Activated T-cell treated with anti-CD3 and anti-CD28 coated beads, Interleukin-2, amount 50 U/mL, for 4 hours (primary cell): ENCODE results near the gene CHP1. TPM values are rescaled to one million over a fixed set of nuclear protein-coding genes. Genes with fewer than 3 reads are reported as not detected.

Experiments
- ATAC-seq, 2 donors: fragments of 200-7000 bp; cut with Tn5 transposase; one replicate each; pipeline ENCODE4 v1.10.0; 2021
- DNase-seq: peaks from one replicate; pipeline ENCODE4 v3.0.0-alpha.2; 2020
- H3K27me3 Mint-ChIP-seq: one replicate; pipeline ENCODE4 v1.8.0; 2021; ENCODE audit warnings: low read depth, mixed read lengths
- H3K36me3 Mint-ChIP-seq: one replicate; pipeline ENCODE4 v1.8.0; 2022; ENCODE audit warnings: mixed read lengths; ENCODE audit not compliant: insufficient read depth
- H3K4me1 Mint-ChIP-seq: one replicate; pipeline ENCODE4 v1.8.0; 2021; ENCODE audit warnings: low read depth, mixed read lengths
- H3K4me3 Mint-ChIP-seq: one replicate; pipeline ENCODE4 v1.8.0; 2021; ENCODE audit warnings: mild to moderate bottlenecking, moderate library complexity, mixed read lengths
- H3K9me3 Mint-ChIP-seq: one replicate; pipeline ENCODE4 v1.8.0; 2021; ENCODE audit warnings: mixed read lengths
- total RNA-seq, 3 donors: library from RNA; stranded (reverse); gene quantifications; one replicate each; pipeline ENCODE4 v1.2.1, GENCODE V29; 2021

CHP1 gene
- total RNA-seq, result 10 to 100 TPM; 43.2 to 53.3 (median 46.7) TPM

- peak within 1 kb of the TSS; percentile 89 for H3K4me3 Mint-ChIP-seq
Measured at GRCh38 chr15:41230650-41231421, at the start of gene CHP1, which contains the start of gene EXD1. Gene CHP1, plus strand, starts transcription at chr15:41231268. Its CDS starts 115 bp downstream, at chr15:41231383. Gene EXD1, minus strand, starts transcription at chr15:41230757. Its CDS starts 4,182 bp downstream, at chr15:41226575.

GRCh38 chr15:41182266-41182665, 48.8 kb upstream of the CHP1 start:
- no peaks in the 10 kb centered on the region for H3K36me3 Mint-ChIP-seq
- H3K4me3 Mint-ChIP-seq, result no peak overlapping the region
- H3K27me3 Mint-ChIP-seq, result peaks cover 2% of the 10 kb centered on the region
- DNase-seq, result no peak
- H3K9me3 Mint-ChIP-seq, result no peaks in the 10 kb centered on the region
- ATAC-seq, result no peak
- no peaks in the 10 kb centered on the region for H3K4me1 Mint-ChIP-seq

More at GRCh38 chr15:41230650-41231421, at the start of gene CHP1, which contains the start of gene EXD1:
- H3K4me1 Mint-ChIP-seq, result peaks cover 29% of the 10 kb centered on the region
- no peaks in the 10 kb centered on the region for H3K9me3 Mint-ChIP-seq
- no peaks in the 10 kb centered on the region for H3K27me3 Mint-ChIP-seq
- no peaks in the 10 kb centered on the region for H3K36me3 Mint-ChIP-seq
- ATAC-seq, result peak; percentile 99
- DNase-seq, result peak; percentile 93

DNA sequence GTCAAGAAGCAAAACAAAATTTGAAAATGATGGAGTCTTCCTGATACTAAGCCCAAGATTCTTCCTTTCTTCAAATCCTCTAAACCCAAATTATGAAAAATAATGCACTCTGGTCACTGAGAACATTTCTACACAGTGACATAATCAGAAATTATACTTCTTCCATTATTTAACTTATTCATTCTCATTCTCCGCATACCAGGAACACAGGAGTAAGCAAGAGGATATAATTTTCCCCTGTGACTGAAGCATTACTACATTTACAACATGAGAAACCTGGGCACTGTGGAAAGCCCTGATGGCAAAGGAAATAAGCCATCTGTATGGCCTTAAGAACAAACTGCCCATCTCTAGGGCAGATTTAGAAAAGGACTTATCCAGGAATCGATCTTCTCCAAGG, 47.5 kb upstream of the CHP1 start:
- no peak overlapping the region for H3K4me3 Mint-ChIP-seq
- H3K36me3 Mint-ChIP-seq, result no peaks in the 10 kb centered on the region
- no peaks in the 10 kb centered on the region for H3K4me1 Mint-ChIP-seq
- DNase-seq (no peak), ATAC-seq (no peak)
- peaks cover 2% of the 10 kb centered on the region for H3K27me3 Mint-ChIP-seq
- H3K9me3 Mint-ChIP-seq, result no peaks in the 10 kb centered on the region

DNA sequence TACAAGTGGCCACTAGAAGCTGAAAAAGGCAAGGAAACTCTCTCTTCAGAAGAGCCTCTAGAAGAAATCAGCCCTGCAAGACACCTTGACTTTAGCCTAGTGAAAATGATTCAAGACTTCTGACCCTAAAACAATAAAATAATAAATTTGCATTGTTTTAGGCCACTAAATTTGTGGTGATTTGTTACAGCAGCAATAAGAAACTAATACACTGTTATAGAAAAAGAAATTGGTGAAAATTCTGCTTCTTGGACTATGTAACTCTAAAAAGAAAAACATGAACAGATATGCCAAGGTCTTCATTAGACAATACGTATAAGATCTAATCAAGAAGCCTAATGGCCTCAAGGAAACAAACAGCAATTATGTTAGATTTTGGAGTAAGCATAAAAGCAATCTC, 36.6 kb upstream of the CHP1 start:
- Mint-ChIP-seq H3K4me1 (no peaks in the 10 kb centered on the region), H3K4me3 (no peak overlapping the region), H3K27me3 (no peaks in the 10 kb centered on the region), H3K36me3 (no peaks in the 10 kb centered on the region), H3K9me3 (no peaks in the 10 kb centered on the region)
- no peak for DNase-seq
- no peak for ATAC-seq

DNA sequence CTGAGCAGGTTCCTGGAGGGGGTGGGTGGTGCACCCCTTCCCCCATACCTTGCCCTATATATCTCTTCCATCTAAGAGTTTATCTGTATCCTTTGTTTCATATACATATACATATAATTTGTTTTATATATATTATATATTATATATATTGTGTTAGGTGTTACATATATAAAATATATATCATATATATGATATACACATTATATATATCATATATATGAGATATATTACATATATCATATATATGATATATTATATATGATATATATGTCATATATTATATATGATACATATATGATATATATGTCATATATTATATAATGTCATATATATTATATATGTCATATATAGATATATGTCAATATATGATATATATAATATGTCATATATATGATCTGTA, 31.6 kb upstream of the CHP1 start:
- DNase-seq, result no peak
- no peaks in the 10 kb centered on the region for H3K36me3 Mint-ChIP-seq
- no peaks in the 10 kb centered on the region for H3K9me3 Mint-ChIP-seq
- H3K4me3 Mint-ChIP-seq, result no peak overlapping the region
- H3K4me1 Mint-ChIP-seq, result no peaks in the 10 kb centered on the region
- no peaks in the 10 kb centered on the region for H3K27me3 Mint-ChIP-seq
- no peak for ATAC-seq

- H3K9me3 Mint-ChIP-seq, result no peaks in the 10 kb centered on the region
- H3K27me3 Mint-ChIP-seq, result peaks cover 4% of the 10 kb centered on the region
- no peaks in the 10 kb centered on the region for H3K4me1 Mint-ChIP-seq
- no peak for ATAC-seq
- no peak for DNase-seq
- H3K4me3 Mint-ChIP-seq, result no peak overlapping the region
- H3K36me3 Mint-ChIP-seq, result no peaks in the 10 kb centered on the region
Measured at GRCh38 chr15:41203395-41203794, 27.7 kb upstream of the CHP1 start.

- H3K36me3 Mint-ChIP-seq, result no peaks in the 10 kb centered on the region
- H3K27me3 Mint-ChIP-seq, result peaks cover 7% of the 10 kb centered on the region
- H3K4me1 Mint-ChIP-seq, result no peaks in the 10 kb centered on the region
- DNase-seq, result no peak
- H3K4me3 Mint-ChIP-seq, result no peak overlapping the region
- no peak for ATAC-seq
- H3K9me3 Mint-ChIP-seq, result no peaks in the 10 kb centered on the region
Measured at GRCh38 chr15:41205315-41205714, 25.8 kb upstream of the CHP1 start.

GRCh38 chr15:41207687-41208448, 23.2 kb upstream of the CHP1 start:
- no peak for DNase-seq
- Mint-ChIP-seq H3K9me3 (no peaks in the 10 kb centered on the region), H3K4me1 (no peaks in the 10 kb centered on the region), H3K4me3 (no peak overlapping the region), H3K27me3 (peaks cover 9% of the 10 kb centered on the region), H3K36me3 (no peaks in the 10 kb centered on the region)
- ATAC-seq, result no peak

- Mint-ChIP-seq H3K4me1 (no peaks in the 10 kb centered on the region), H3K36me3 (no peaks in the 10 kb centered on the region)
Measured at GRCh38 chr15:41215708-41216107, 15.4 kb upstream of the CHP1 start.

GRCh38 chr15:41218851-41219250, 12.2 kb upstream of the CHP1 start:
- H3K27me3 Mint-ChIP-seq, result peaks cover 22% of the 10 kb centered on the region
- no peak for DNase-seq
- no peak overlapping the region for H3K4me3 Mint-ChIP-seq
- no peaks in the 10 kb centered on the region for H3K36me3 Mint-ChIP-seq
- no peaks in the 10 kb centered on the region for H3K9me3 Mint-ChIP-seq
- ATAC-seq, result no peak
- no peaks in the 10 kb centered on the region for H3K4me1 Mint-ChIP-seq

More at GRCh38 chr15:41215708-41216107, 15.4 kb upstream of the CHP1 start:
- no peak for ATAC-seq
- Mint-ChIP-seq H3K27me3 (peaks cover 20% of the 10 kb centered on the region), H3K9me3 (no peaks in the 10 kb centered on the region), H3K4me3 (no peak overlapping the region)
- no peak for DNase-seq

GRCh38 chr15:41219381-41219780, 11.7 kb upstream of the CHP1 start:
- peaks cover 22% of the 10 kb centered on the region for H3K27me3 Mint-ChIP-seq
- H3K4me1 Mint-ChIP-seq, result no peaks in the 10 kb centered on the region
- no peaks in the 10 kb centered on the region for H3K36me3 Mint-ChIP-seq
- no peaks in the 10 kb centered on the region for H3K9me3 Mint-ChIP-seq
- ATAC-seq (no peak), DNase-seq (no peak)
- no peak overlapping the region for H3K4me3 Mint-ChIP-seq

GRCh38 chr15:41230345-41230649, 771 bp upstream of the CHP1 start:
- no peaks in the 10 kb centered on the region for H3K9me3 Mint-ChIP-seq
- H3K4me3 Mint-ChIP-seq, result peak overlapping the region; percentile 89
- H3K36me3 Mint-ChIP-seq, result no peaks in the 10 kb centered on the region
- DNase-seq, result no peak
- H3K4me1 Mint-ChIP-seq, result peaks cover 29% of the 10 kb centered on the region
- no peak for ATAC-seq
- H3K27me3 Mint-ChIP-seq, result no peaks in the 10 kb centered on the region

GRCh38 chr15:41231422-41232226, 556 bp downstream of the CHP1 start:
- peak overlapping the region; percentile 89 for H3K4me3 Mint-ChIP-seq
- H3K36me3 Mint-ChIP-seq, result no peaks in the 10 kb centered on the region
- no peaks in the 10 kb centered on the region for H3K9me3 Mint-ChIP-seq
- DNase-seq (no peak), ATAC-seq (peak; percentile 58 to 62)
- no peaks in the 10 kb centered on the region for H3K27me3 Mint-ChIP-seq
- H3K4me1 Mint-ChIP-seq, result peaks cover 29% of the 10 kb centered on the region

- Mint-ChIP-seq H3K4me3 (no peak overlapping the region), H3K4me1 (peaks cover 31% of the 10 kb centered on the region), H3K36me3 (peaks cover 1% of the 10 kb centered on the region), H3K27me3 (no peaks in the 10 kb centered on the region), H3K9me3 (no peaks in the 10 kb centered on the region)
- DNase-seq (no peak), ATAC-seq (no peak)
Measured at GRCh38 chr15:41233367-41233771, 2.3 kb downstream of the CHP1 start.
